Breast epithelium (tissue), 3 donors: ENCODE measurements around the gene VGLL4.

Experiments used
- POLR2AphosphoS5 ChIP-seq, 3 donors: sonication (generic); formaldehyde crosslinking; IDR thresholded peaks; one replicate each; pipeline ENCODE4 v1.6.1; 2017; ENCODE audit warnings: antibody characterized with exemption in 3 of 3
- TF ChIP-seq, protein P1 (sequence below), 3 donors: fragments of 450-650 bp; IDR thresholded peaks; one replicate each; pipeline ENCODE4 v1.5.1; 2016 to 2017; ENCODE audit warnings: antibody characterized with exemption in 3 of 3, mild to moderate bottlenecking in 3 of 3, moderate library complexity in 3 of 3

DNA sequence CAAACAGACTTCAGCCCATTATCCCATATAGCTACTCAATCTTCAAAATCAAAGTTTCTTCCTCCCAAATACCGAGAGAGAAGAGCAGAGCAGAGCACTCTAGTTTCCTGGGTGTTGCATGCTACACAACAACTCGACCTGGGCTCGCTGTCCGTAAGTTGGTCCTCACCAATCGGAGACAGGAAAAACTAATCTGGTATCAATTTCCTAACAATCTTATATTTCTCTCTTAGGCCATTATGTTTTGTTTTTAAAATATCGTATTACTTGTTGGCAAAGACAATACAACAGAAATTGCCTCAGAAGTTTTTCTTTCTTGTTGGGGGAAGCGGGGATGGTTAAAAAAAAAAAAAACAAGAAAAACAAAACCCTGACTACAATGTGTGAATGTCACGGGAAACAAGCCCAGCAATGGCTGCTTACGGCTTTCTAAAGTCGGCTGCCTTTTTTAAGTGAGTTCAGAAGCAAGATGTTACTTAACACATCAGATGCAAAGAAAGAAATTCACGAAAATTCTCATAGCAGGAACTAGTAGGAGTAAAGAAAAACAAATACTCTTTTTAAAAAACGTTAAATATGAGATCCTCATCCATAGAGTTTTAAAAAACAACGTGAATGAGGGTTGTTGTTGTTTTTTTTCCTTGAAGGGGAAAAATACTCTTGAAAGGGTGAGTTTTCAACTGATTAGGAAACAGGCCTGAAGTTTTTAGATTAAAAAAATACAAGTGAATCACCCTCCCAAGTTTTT, 1.9 kb downstream of the VGLL4 start:
- no peak for TF ChIP-seq POLR2AphosphoS5 (IDR thresholded peaks at IDR 0.05)
- TF ChIP-seq, protein P1, sequence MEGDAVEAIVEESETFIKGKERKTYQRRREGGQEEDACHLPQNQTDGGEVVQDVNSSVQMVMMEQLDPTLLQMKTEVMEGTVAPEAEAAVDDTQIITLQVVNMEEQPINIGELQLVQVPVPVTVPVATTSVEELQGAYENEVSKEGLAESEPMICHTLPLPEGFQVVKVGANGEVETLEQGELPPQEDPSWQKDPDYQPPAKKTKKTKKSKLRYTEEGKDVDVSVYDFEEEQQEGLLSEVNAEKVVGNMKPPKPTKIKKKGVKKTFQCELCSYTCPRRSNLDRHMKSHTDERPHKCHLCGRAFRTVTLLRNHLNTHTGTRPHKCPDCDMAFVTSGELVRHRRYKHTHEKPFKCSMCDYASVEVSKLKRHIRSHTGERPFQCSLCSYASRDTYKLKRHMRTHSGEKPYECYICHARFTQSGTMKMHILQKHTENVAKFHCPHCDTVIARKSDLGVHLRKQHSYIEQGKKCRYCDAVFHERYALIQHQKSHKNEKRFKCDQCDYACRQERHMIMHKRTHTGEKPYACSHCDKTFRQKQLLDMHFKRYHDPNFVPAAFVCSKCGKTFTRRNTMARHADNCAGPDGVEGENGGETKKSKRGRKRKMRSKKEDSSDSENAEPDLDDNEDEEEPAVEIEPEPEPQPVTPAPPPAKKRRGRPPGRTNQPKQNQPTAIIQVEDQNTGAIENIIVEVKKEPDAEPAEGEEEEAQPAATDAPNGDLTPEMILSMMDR (IDR thresholded peaks at IDR 0.05) = no peak
